ENCODE results near the gene ETV3L. TPM values are rescaled to one million over a fixed set of nuclear protein-coding genes. Genes with fewer than 3 reads are reported as not detected.

Gene ETV3L
- total RNA-seq, 4 donors from 2014 or later = not detected

- peaks cover 0 to 7% (median 0%) of the 10 kb centered on the region in 4 donors for H3K4me1 ChIP-seq
- no peaks in the 10 kb centered on the region for H3K9me3 ChIP-seq
- H3K27me3 ChIP-seq = no peaks in the 10 kb centered on the region
- no peak overlapping the region for H3K27ac ChIP-seq
- TF ChIP-seq EP300 (IDR thresholded peaks at IDR 0.05; ENCODE audit: low read depth) = no peak
- no peak for TF ChIP-seq POLR2A (IDR thresholded peaks at IDR 0.05)
- no peak for TF ChIP-seq CTCF (IDR thresholded peaks at IDR 0.05)
- no peaks in the 10 kb centered on the region for H3K36me3 ChIP-seq
- intact Hi-C loops (cut with DNase I; ENCODE audit: low total_unique reads) (loop anchor here (1.0 kb wide), 1 partner anchor 67 kb away; no protein-coding TSS in a partner anchor), in situ Hi-C loops (cut with MboI; ENCODE audit: low pct_ligation_motif_present in 1 of 4, low pct_unique_long_range_greater_than_20kb in 1 of 4, low sequenced_read_pairs in 3 of 4) (loop anchor here in 3 of 4 donors (5.0 to 25.0 kb wide), 4 partner anchors 63 to 398 kb away; no protein-coding TSS in a partner anchor)
- no peak overlapping the region for H3K4me3 ChIP-seq
- 80 to 85% methylated on average over 1 to 9 of the region's 9 CpGs for WGBS, 2 donors (ENCODE audit: low coverage in 1 of 2)
- DNase-seq = no peak
These were observed 9.8 kb downstream of the ETV3L start for GRCh38 chr1:157089789-157090188.

GRCh38 chr1:157088607-157089006 is 11.0 kb downstream of the ETV3L start:
- Histone ChIP-seq H3K27me3 (no peaks in the 10 kb centered on the region), H3K9me3 (no peaks in the 10 kb centered on the region), H3K36me3 (no peaks in the 10 kb centered on the region), H3K4me3 (no peak overlapping the region), H3K4me1 (peaks cover 0 to 7% (median 0%) of the 10 kb centered on the region in 4 donors), H3K27ac (no peak overlapping the region)
- in situ Hi-C loops (cut with MboI; ENCODE audit: low pct_ligation_motif_present in 1 of 4, low pct_unique_long_range_greater_than_20kb in 1 of 4, low sequenced_read_pairs in 3 of 4) = loop anchor here in 1 of 4 donors (25.0 kb wide), 1 partner anchor 399 kb away; no protein-coding TSS in a partner anchor
- no peak for DNase-seq
- intact Hi-C loops (cut with DNase I; ENCODE audit: low total_unique reads) = no loop called here
- TF ChIP-seq EP300 (IDR thresholded peaks at IDR 0.05; ENCODE audit: low read depth) (no peak), POLR2A (IDR thresholded peaks at IDR 0.05) (no peak), POLR2AphosphoS5 (IDR thresholded peaks at IDR 0.05) (no peak), CTCF (IDR thresholded peaks at IDR 0.05) (no peak)

- 83 to 87% methylated on average over 5 of the region's 5 CpGs for WGBS, 2 donors (ENCODE audit: low coverage in 1 of 2)
- Histone ChIP-seq H3K4me1 (peaks cover 0 to 7% (median 0%) of the 10 kb centered on the region in 4 donors), H3K36me3 (no peaks in the 10 kb centered on the region), H3K4me3 (no peak overlapping the region), H3K27me3 (no peaks in the 10 kb centered on the region), H3K27ac (no peak overlapping the region), H3K9me3 (no peaks in the 10 kb centered on the region)
- DNase-seq = no peak
- in situ Hi-C loops (cut with MboI; ENCODE audit: low pct_ligation_motif_present in 1 of 4, low pct_unique_long_range_greater_than_20kb in 1 of 4, low sequenced_read_pairs in 3 of 4) (loop anchor here in 1 of 4 donors (25.0 kb wide), 1 partner anchor 400 kb away; no protein-coding TSS in a partner anchor), intact Hi-C loops (cut with DNase I; ENCODE audit: low total_unique reads) (no loop called here)
- TF ChIP-seq POLR2AphosphoS5 (IDR thresholded peaks at IDR 0.05) = no peak
- TF ChIP-seq POLR2A (IDR thresholded peaks at IDR 0.05) = no peak
- no peak for TF ChIP-seq CTCF (IDR thresholded peaks at IDR 0.05)
- TF ChIP-seq EP300 (IDR thresholded peaks at IDR 0.05; ENCODE audit: low read depth) = no peak
These were observed 12.6 kb downstream of the ETV3L start for GRCh38 chr1:157087030-157087429.

- no peak for TF ChIP-seq EP300 (IDR thresholded peaks at IDR 0.05; ENCODE audit: low read depth)
- no peak for TF ChIP-seq POLR2AphosphoS5 (IDR thresholded peaks at IDR 0.05)
- TF ChIP-seq POLR2A (IDR thresholded peaks at IDR 0.05) = no peak
- no peak for TF ChIP-seq CTCF (IDR thresholded peaks at IDR 0.05)
- 78 to 86% methylated on average over 6 of the region's 6 CpGs for WGBS, 2 donors (ENCODE audit: low coverage in 1 of 2)
- no peak overlapping the region for H3K4me3 ChIP-seq
- intact Hi-C loops (cut with DNase I; ENCODE audit: low total_unique reads) (no loop called here), in situ Hi-C loops (cut with MboI; ENCODE audit: low pct_ligation_motif_present in 1 of 4, low pct_unique_long_range_greater_than_20kb in 1 of 4, low sequenced_read_pairs in 3 of 4) (loop anchor here in 1 of 4 donors (25.0 kb wide), 1 partner anchor 401 kb away; no protein-coding TSS in a partner anchor)
- no peaks in the 10 kb centered on the region for H3K36me3 ChIP-seq
- no peak for DNase-seq
- H3K27me3 ChIP-seq = no peaks in the 10 kb centered on the region
- no peak overlapping the region for H3K27ac ChIP-seq
- H3K4me1 ChIP-seq = peaks cover 0 to 7% (median 0%) of the 10 kb centered on the region in 4 donors
- no peaks in the 10 kb centered on the region for H3K9me3 ChIP-seq
These were observed 13.3 kb downstream of the ETV3L start for GRCh38 chr1:157086299-157086698.

Measured in transverse colon (tissue), 4 donors.